Glutamatergic neuron (in vitro differentiated cells): ENCODE data around the gene LZTR1. TPM values are rescaled to one million over a fixed set of nuclear protein-coding genes. Genes with fewer than 3 reads are reported as not detected.

Experiments
- DNase-seq: peaks from one replicate; pipeline ENCODE4 v3.0.0; 2022
- H3K27ac Mint-ChIP-seq: one replicate; pipeline ENCODE4 v1.8.0; 2020; ENCODE audit warnings: mild to moderate bottlenecking, mixed read lengths, inconsistent platforms; ENCODE audit not compliant: unreplicated experiment
- H3K27me3 Mint-ChIP-seq: one replicate; pipeline ENCODE4 v1.8.0; 2020; ENCODE audit warnings: mild to moderate bottlenecking, moderate library complexity, mixed read lengths, inconsistent platforms; ENCODE audit not compliant: unreplicated experiment
- H3K36me3 Mint-ChIP-seq: one replicate; pipeline ENCODE4 v1.8.0; 2020; ENCODE audit warnings: mild to moderate bottlenecking, mixed read lengths, inconsistent platforms; ENCODE audit not compliant: unreplicated experiment
- H3K4me1 Mint-ChIP-seq: one replicate; pipeline ENCODE4 v1.8.0; 2020; ENCODE audit warnings: mild to moderate bottlenecking, low read depth, mixed read lengths, inconsistent platforms; ENCODE audit not compliant: unreplicated experiment
- H3K4me3 Mint-ChIP-seq: one replicate; pipeline ENCODE4 v1.8.0; 2020; ENCODE audit warnings: mild to moderate bottlenecking, mixed read lengths, inconsistent platforms; ENCODE audit not compliant: unreplicated experiment
- H3K9me3 Mint-ChIP-seq: one replicate; pipeline ENCODE4 v1.8.0; 2020; ENCODE audit warnings: mild to moderate bottlenecking, moderate library complexity, mixed read lengths, inconsistent platforms; ENCODE audit not compliant: unreplicated experiment
- total RNA-seq: library from RNA; stranded (reverse); fragmentation: NEBNext Ultra II Directional; extraction: Animal tissue kit (Norgen Biotek cat#: 25700); gene quantifications from one replicate; pipeline ENCODE4 v1.2.1, GENCODE V29; 2021; ENCODE audit not compliant: unreplicated experiment
- TF ChIP-seq, protein P1 (sequence below): fragments of 200-600 bp; sonication (generic); IDR thresholded peaks from one replicate; pipeline ENCODE4 v1.5.0; 2021; ENCODE audit not compliant: partially characterized antibody, unreplicated experiment

LZTR1 gene
- total RNA-seq, 1 donor from 2014 or later, result 165 TPM

- no peak for DNase-seq
- TF ChIP-seq, protein P1, sequence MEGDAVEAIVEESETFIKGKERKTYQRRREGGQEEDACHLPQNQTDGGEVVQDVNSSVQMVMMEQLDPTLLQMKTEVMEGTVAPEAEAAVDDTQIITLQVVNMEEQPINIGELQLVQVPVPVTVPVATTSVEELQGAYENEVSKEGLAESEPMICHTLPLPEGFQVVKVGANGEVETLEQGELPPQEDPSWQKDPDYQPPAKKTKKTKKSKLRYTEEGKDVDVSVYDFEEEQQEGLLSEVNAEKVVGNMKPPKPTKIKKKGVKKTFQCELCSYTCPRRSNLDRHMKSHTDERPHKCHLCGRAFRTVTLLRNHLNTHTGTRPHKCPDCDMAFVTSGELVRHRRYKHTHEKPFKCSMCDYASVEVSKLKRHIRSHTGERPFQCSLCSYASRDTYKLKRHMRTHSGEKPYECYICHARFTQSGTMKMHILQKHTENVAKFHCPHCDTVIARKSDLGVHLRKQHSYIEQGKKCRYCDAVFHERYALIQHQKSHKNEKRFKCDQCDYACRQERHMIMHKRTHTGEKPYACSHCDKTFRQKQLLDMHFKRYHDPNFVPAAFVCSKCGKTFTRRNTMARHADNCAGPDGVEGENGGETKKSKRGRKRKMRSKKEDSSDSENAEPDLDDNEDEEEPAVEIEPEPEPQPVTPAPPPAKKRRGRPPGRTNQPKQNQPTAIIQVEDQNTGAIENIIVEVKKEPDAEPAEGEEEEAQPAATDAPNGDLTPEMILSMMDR, result no peak
- Mint-ChIP-seq H3K9me3 (peaks cover 7% of the 10 kb centered on the region), H3K4me3 (no peak overlapping the region), H3K4me1 (no peaks in the 10 kb centered on the region), H3K27me3 (peaks cover 4% of the 10 kb centered on the region), H3K36me3 (no peaks in the 10 kb centered on the region), H3K27ac (no peak overlapping the region)
Observed at GRCh38 chr22:20996598-20997535, 14.8 kb downstream of the LZTR1 start.

- H3K27me3 Mint-ChIP-seq, result peaks cover 4% of the 10 kb centered on the region
- no peak for DNase-seq
- peaks cover 10% of the 10 kb centered on the region for H3K9me3 Mint-ChIP-seq
- H3K4me1 Mint-ChIP-seq, result no peaks in the 10 kb centered on the region
- H3K36me3 Mint-ChIP-seq, result no peaks in the 10 kb centered on the region
- H3K27ac Mint-ChIP-seq, result no peak overlapping the region
- no peak overlapping the region for H3K4me3 Mint-ChIP-seq
- TF ChIP-seq, protein P1, result no peak
Observed at GRCh38 chr22:20997536-20998257, 15.6 kb downstream of the LZTR1 start.

DNA sequence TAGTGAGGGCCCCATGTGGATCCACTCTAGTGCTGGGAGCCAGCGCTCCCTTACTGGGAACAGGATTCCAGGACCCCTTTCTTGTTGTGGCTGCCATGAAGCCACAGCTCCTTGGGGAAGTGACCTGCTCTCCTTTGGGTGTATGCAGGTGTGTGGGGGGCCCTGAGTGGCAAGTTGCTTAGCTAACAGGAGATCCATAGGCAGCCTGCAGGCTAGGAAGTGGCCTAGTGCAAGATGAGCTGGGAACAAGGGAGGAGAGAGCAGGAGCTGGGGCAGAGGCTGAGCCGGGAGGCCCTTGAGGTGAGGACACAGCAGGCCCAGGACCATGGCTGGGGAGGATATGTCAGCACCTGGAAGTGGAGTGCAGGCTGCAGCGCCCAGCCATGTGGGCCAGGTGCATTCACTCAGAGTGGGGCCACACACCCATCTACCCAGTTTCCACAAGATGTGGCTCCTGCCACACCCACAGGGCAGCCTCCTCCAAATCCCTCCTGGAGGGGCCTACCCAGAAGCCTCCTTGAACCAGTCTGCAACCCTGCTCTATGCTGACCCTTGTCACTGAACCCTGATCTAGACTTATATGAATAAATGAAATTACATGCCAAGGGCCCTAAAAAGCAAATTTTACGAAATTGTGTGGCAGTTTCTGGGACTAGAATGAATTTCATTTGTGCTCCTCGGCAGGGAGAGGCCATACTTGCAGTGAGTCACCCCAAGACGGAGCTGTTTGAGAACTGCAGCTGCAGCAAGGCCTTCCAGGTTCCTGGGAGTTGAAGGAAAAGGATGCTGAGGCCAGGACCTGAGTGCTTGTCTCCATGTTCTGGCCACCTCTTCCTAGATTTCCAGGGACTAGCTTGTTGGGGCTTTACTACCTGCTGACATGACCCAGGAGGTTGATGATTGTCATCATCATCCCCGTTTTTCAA lies 16.6 kb downstream of the LZTR1 start:
- H3K27ac Mint-ChIP-seq, result no peak overlapping the region
- peaks cover 1% of the 10 kb centered on the region for H3K4me1 Mint-ChIP-seq
- H3K4me3 Mint-ChIP-seq, result no peak overlapping the region
- H3K36me3 Mint-ChIP-seq, result no peaks in the 10 kb centered on the region
- no peak for DNase-seq
- TF ChIP-seq, protein P1, result no peak
- peaks cover 16% of the 10 kb centered on the region for H3K9me3 Mint-ChIP-seq
- peaks cover 4% of the 10 kb centered on the region for H3K27me3 Mint-ChIP-seq

- Mint-ChIP-seq H3K4me1 (peaks cover 1% of the 10 kb centered on the region), H3K27me3 (peaks cover 4% of the 10 kb centered on the region), H3K27ac (no peak overlapping the region), H3K9me3 (peaks cover 16% of the 10 kb centered on the region), H3K36me3 (no peaks in the 10 kb centered on the region), H3K4me3 (no peak overlapping the region)
- TF ChIP-seq, protein P1, result no peak
- no peak for DNase-seq
Observed at GRCh38 chr22:20999350-21000206, 17.5 kb downstream of the LZTR1 start.
